MM.1S (cell line): Measurements from ENCODE around the gene GJA9.

Experiments
- DNase-seq: peaks from one replicate; pipeline ENCODE4 v3.0.0-alpha.2; 2015
- H2AFZ ChIP-seq: fragments of 300-600 bp; sonication (generic); 2 replicates; pipeline ENCODE4 v1.6.0; 2016; ENCODE audit warnings: antibody characterized with exemption, low read length
- H3F3A ChIP-seq: fragments of 300-600 bp; sonication (generic); 2 replicates; pipeline ENCODE4 v1.6.1; 2016; ENCODE audit warnings: mild to moderate bottlenecking, antibody characterized with exemption, low read length, moderate library complexity, mixed read lengths; ENCODE audit not compliant: insufficient read depth
- H3K27ac ChIP-seq: fragments of 300-600 bp; sonication (generic); 2 replicates; pipeline ENCODE4 v1.5.1; 2016; ENCODE audit warnings: mild to moderate bottlenecking, low read length
- H3K27me3 ChIP-seq: fragments of 300-600 bp; sonication (generic); replicated peaks from 2 replicates; pipeline ENCODE4 v1.6.0; 2016; ENCODE audit warnings: low read length; ENCODE audit not compliant: insufficient read depth
- H3K36me3 ChIP-seq: fragments of 300-600 bp; sonication (generic); replicated peaks from 2 replicates; pipeline ENCODE4 v1.6.1; 2016; ENCODE audit warnings: mild to moderate bottlenecking, low read length, mixed read lengths; ENCODE audit not compliant: insufficient read depth
- H3K4me1 ChIP-seq: fragments of 300-600 bp; sonication (generic); 2 replicates; pipeline ENCODE4 v1.6.1; 2016; ENCODE audit warnings: low read length, mixed read lengths
- H3K4me2 ChIP-seq: fragments of 300-600 bp; sonication (generic); 2 replicates; pipeline ENCODE4 v1.6.0; 2016; ENCODE audit warnings: low read depth, low read length
- H3K4me3 ChIP-seq: fragments of 300-600 bp; sonication (generic); 2 replicates; pipeline ENCODE4 v1.5.1; 2016; ENCODE audit warnings: low read length, mixed read lengths
- H3K79me2 ChIP-seq: fragments of 300-600 bp; sonication (generic); 2 replicates; pipeline ENCODE4 v1.6.1; 2016; ENCODE audit warnings: mixed run types, low read length, mixed read lengths
- H3K9ac ChIP-seq: fragments of 300-600 bp; sonication (generic); 2 replicates; pipeline ENCODE4 v1.6.1; 2016; ENCODE audit warnings: low read length, mixed read lengths
- H3K9me2 ChIP-seq: fragments of 300-600 bp; sonication (generic); replicated peaks from 2 replicates; pipeline ENCODE4 v1.6.1; 2016; ENCODE audit warnings: mild to moderate bottlenecking, low read length, mixed read lengths; ENCODE audit not compliant: insufficient read depth
- H3K9me3 ChIP-seq: fragments of 300-600 bp; sonication (generic); replicated peaks from 2 replicates; pipeline ENCODE4 v1.6.1; 2016; ENCODE audit warnings: mild to moderate bottlenecking, low read length, mixed read lengths; ENCODE audit not compliant: insufficient read depth
- H4K20me1 ChIP-seq: fragments of 300-600 bp; sonication (generic); 2 replicates; pipeline ENCODE4 v1.6.1; 2016; ENCODE audit warnings: mild to moderate bottlenecking, low read length, moderate library complexity, mixed read lengths; ENCODE audit not compliant: insufficient read depth
- CTCF ChIP-seq: fragments of 300-600 bp; sonication (generic); IDR thresholded peaks from 2 replicates; pipeline ENCODE4 v1.5.1; 2016; ENCODE audit warnings: antibody characterized with exemption, low read length, mixed read lengths
- EZH2 ChIP-seq: fragments of 300-600 bp; sonication (generic); optimal IDR thresholded peaks from 2 replicates; pipeline ENCODE3; 2017; ENCODE audit warnings: low read depth, mild to moderate bottlenecking, antibody characterized with exemption, low read length, mixed read lengths
- EZH2phosphoT487 ChIP-seq: fragments of 300-600 bp; sonication (generic); IDR thresholded peaks from 2 replicates; pipeline ENCODE4 v1.6.1; 2018; ENCODE audit warnings: antibody characterized with exemption, low read length

GJA9 gene

GRCh38 chr1:38905985-38906384 lies 24.6 kb upstream of the GJA9 start:
- H4K20me1 ChIP-seq, result no peaks in the 10 kb centered on the region
- TF ChIP-seq CTCF, result no peak
- DNase-seq, result no peak
- H3F3A ChIP-seq, result no peaks in the 10 kb centered on the region
- no peak overlapping the region for H3K27ac ChIP-seq
- no peaks in the 10 kb centered on the region for H3K27me3 ChIP-seq
- no peaks in the 10 kb centered on the region for H3K79me2 ChIP-seq
- H2AFZ ChIP-seq, result no peak overlapping the region
- no peaks in the 10 kb centered on the region for H3K36me3 ChIP-seq
- no peaks in the 10 kb centered on the region for H3K9me2 ChIP-seq
- H3K4me3 ChIP-seq, result no peak overlapping the region
- no peaks in the 10 kb centered on the region for H3K9me3 ChIP-seq
- no peaks in the 10 kb centered on the region for H3K4me1 ChIP-seq
- H3K4me2 ChIP-seq, result no peak overlapping the region
- no peak overlapping the region for H3K9ac ChIP-seq

GRCh38 chr1:38899560-38899959 lies 18.2 kb upstream of the GJA9 start:
- H3K36me3 ChIP-seq, result no peaks in the 10 kb centered on the region
- TF ChIP-seq EZH2phosphoT487, result no peak

GRCh38 chr1:38898653-38899230 lies 17.4 kb upstream of the GJA9 start:
- DNase-seq, result no peak
- H3K27ac ChIP-seq, result no peak overlapping the region
- no peak overlapping the region for H3K4me2 ChIP-seq
- no peak overlapping the region for H3K4me3 ChIP-seq
- H3F3A ChIP-seq, result no peaks in the 10 kb centered on the region
- TF ChIP-seq EZH2phosphoT487, result no peak
- no peak for TF ChIP-seq EZH2
- no peak for TF ChIP-seq CTCF
- H3K9me2 ChIP-seq, result no peaks in the 10 kb centered on the region
- no peak overlapping the region for H2AFZ ChIP-seq
- H3K9ac ChIP-seq, result no peak overlapping the region
- no peaks in the 10 kb centered on the region for H3K4me1 ChIP-seq
- no peaks in the 10 kb centered on the region for H3K9me3 ChIP-seq
- H3K36me3 ChIP-seq, result no peaks in the 10 kb centered on the region
- H3K79me2 ChIP-seq, result no peaks in the 10 kb centered on the region
- H4K20me1 ChIP-seq, result no peaks in the 10 kb centered on the region
- H3K27me3 ChIP-seq, result no peaks in the 10 kb centered on the region

More at GRCh38 chr1:38899560-38899959, 18.2 kb upstream of the GJA9 start:
- Histone ChIP-seq H4K20me1 (no peaks in the 10 kb centered on the region), H3K79me2 (no peaks in the 10 kb centered on the region), H3K9me3 (no peaks in the 10 kb centered on the region), H3K9me2 (no peaks in the 10 kb centered on the region), H3K9ac (no peak overlapping the region), H3F3A (no peaks in the 10 kb centered on the region), H3K4me3 (no peak overlapping the region), H3K4me1 (no peaks in the 10 kb centered on the region), H2AFZ (no peak overlapping the region), H3K27ac (no peak overlapping the region), H3K27me3 (no peaks in the 10 kb centered on the region), H3K4me2 (no peak overlapping the region)
- no peak for DNase-seq

- H3K79me2 ChIP-seq, result no peaks in the 10 kb centered on the region
- TF ChIP-seq EZH2 (no peak), EZH2phosphoT487 (no peak), CTCF (no peak)
- no peaks in the 10 kb centered on the region for H3K36me3 ChIP-seq
- no peak overlapping the region for H3K4me3 ChIP-seq
- no peaks in the 10 kb centered on the region for H3K9me3 ChIP-seq
- H3F3A ChIP-seq, result no peaks in the 10 kb centered on the region
- H3K27me3 ChIP-seq, result no peaks in the 10 kb centered on the region
- no peaks in the 10 kb centered on the region for H3K4me1 ChIP-seq
- H3K27ac ChIP-seq, result no peak overlapping the region
- no peak for DNase-seq
- no peak overlapping the region for H3K9ac ChIP-seq
- H3K9me2 ChIP-seq, result no peaks in the 10 kb centered on the region
- no peaks in the 10 kb centered on the region for H4K20me1 ChIP-seq
- no peak overlapping the region for H3K4me2 ChIP-seq
- no peak overlapping the region for H2AFZ ChIP-seq
Measured at GRCh38 chr1:38896169-38896568, 14.8 kb upstream of the GJA9 start.
